SU-DHL-6 (cell line): ENCODE data around the gene GSN.

ENCODE experiments used
- EZH2phosphoT487 ChIP-seq: fragments of 200-600 bp; sonication (generic), shearing (Covaris generic); conservative IDR thresholded peaks from 2 replicates; pipeline ENCODE4 v1.6.1; 2018; ENCODE audit warnings: mild to moderate bottlenecking, antibody characterized with exemption, low read length, moderate library complexity, mixed read lengths
- TF ChIP-seq, protein P1 (sequence below): fragments of 200-600 bp; sonication (generic); IDR thresholded peaks from one replicate; pipeline ENCODE4 v1.5.1; 2017; ENCODE audit warnings: antibody characterized with exemption, mild to moderate bottlenecking, low read length, moderate library complexity; ENCODE audit not compliant: insufficient read depth, poor library complexity, severe bottlenecking

DNA sequence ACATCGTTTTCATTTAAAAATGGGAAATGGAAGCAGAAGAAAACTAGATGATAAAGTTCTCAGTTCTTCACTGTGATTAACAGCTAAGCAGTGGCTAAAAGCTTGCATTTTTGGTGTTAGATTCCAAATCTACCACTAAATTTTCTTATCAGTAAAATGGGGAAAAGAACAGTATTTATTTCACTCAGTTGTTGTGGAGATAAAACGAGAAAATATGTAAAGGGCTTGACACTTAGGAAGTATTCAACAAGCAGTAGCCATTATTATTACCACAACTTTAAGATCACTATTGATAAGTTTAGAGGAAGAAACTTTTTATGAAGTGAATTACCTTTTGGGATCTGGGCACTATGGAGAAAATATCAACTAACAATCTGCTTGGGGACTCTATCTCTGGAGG lies 97.6 kb downstream of the GSN start:
- TF ChIP-seq, protein P1, sequence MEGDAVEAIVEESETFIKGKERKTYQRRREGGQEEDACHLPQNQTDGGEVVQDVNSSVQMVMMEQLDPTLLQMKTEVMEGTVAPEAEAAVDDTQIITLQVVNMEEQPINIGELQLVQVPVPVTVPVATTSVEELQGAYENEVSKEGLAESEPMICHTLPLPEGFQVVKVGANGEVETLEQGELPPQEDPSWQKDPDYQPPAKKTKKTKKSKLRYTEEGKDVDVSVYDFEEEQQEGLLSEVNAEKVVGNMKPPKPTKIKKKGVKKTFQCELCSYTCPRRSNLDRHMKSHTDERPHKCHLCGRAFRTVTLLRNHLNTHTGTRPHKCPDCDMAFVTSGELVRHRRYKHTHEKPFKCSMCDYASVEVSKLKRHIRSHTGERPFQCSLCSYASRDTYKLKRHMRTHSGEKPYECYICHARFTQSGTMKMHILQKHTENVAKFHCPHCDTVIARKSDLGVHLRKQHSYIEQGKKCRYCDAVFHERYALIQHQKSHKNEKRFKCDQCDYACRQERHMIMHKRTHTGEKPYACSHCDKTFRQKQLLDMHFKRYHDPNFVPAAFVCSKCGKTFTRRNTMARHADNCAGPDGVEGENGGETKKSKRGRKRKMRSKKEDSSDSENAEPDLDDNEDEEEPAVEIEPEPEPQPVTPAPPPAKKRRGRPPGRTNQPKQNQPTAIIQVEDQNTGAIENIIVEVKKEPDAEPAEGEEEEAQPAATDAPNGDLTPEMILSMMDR = no peak
- TF ChIP-seq EZH2phosphoT487 = no peak
